Measurements from ENCODE around the gene ZNF213. TPM values are rescaled to one million over a fixed set of nuclear protein-coding genes. Genes with fewer than 3 reads are reported as not detected.

The ZNF213 gene
- total RNA-seq, 2 experiments from 2014 or later: 6.1 to 7.5 TPM

- ChIA-PET POLR2A (interaction anchor here (0.7 to 1.4 kb wide), 3 partner anchors 14 to 59 kb away, joined by 3 to 4 read pairs (median 3); no protein-coding TSS in a partner anchor), CTCF (interaction anchor here (1.2 kb wide), 2 partner anchors 8 to 38 kb away, joined by 3 to 5 read pairs; no protein-coding TSS in a partner anchor)
- H3K36me3 Mint-ChIP-seq (ENCODE audit: low read depth): no peaks in the 10 kb centered on the region
- no peak for TF ChIP-seq CTCF (IDR thresholded peaks at IDR 0.05)
- H3K4me3 Mint-ChIP-seq: no peak overlapping the region
- H3K27me3 Mint-ChIP-seq: no peaks in the 10 kb centered on the region
- no peaks in the 10 kb centered on the region for H3K9me3 Mint-ChIP-seq
- DNase-seq (no peak), ATAC-seq (no peak)
- H3K27ac Mint-ChIP-seq: no peak overlapping the region
- intact Hi-C loops (cut with micrococcal nuclease): loop anchor here (5.0 kb wide), 1 partner anchor 36 kb away; no protein-coding TSS in a partner anchor
- peaks cover 36% of the 10 kb centered on the region for H3K4me1 Mint-ChIP-seq (ENCODE audit: low read depth)
These were observed 43.3 kb upstream of the ZNF213 start for GRCh38 chr16:3091551-3091950.

GRCh38 chr16:3092501-3092941, 42.3 kb upstream of the ZNF213 start:
- no peaks in the 10 kb centered on the region for H3K9me3 Mint-ChIP-seq
- no peaks in the 10 kb centered on the region for H3K36me3 Mint-ChIP-seq (ENCODE audit: low read depth)
- H3K27ac Mint-ChIP-seq: no peak overlapping the region
- intact Hi-C loops (cut with micrococcal nuclease): loop anchor here (5.0 kb wide), 1 partner anchor 35 kb away; no protein-coding TSS in a partner anchor
- ATAC-seq (no peak), DNase-seq (no peak)
- H3K27me3 Mint-ChIP-seq: no peaks in the 10 kb centered on the region
- CTCF ChIA-PET: interaction anchor here (1.3 to 23.9 kb wide), 3 partner anchors 34 to 64 kb away, joined by 3 to 376 read pairs (median 12); partner anchors contain the start of gene ZNF213
- no peak for TF ChIP-seq CTCF (IDR thresholded peaks at IDR 0.05)
- no peak overlapping the region for H3K4me3 Mint-ChIP-seq
- POLR2A ChIA-PET: interaction anchor here (0.9 kb wide), 1 partner anchor 16 kb away, joined by 3 read pairs; no protein-coding TSS in a partner anchor
- H3K4me1 Mint-ChIP-seq (ENCODE audit: low read depth): peaks cover 35% of the 10 kb centered on the region

- POLR2A ChIA-PET: interaction anchor here (1.0 kb wide), 1 partner anchor 19 kb away, joined by 5 read pairs; no protein-coding TSS in a partner anchor
- TF ChIP-seq CTCF (IDR thresholded peaks at IDR 0.05): peak; percentile 79
- H3K9me3 Mint-ChIP-seq: no peaks in the 10 kb centered on the region
- ATAC-seq (peak; percentile 53), DNase-seq (peak; percentile 78)
- intact Hi-C loops (cut with micrococcal nuclease): loop anchor here (5.0 kb wide), 1 partner anchor 33 kb away; no protein-coding TSS in a partner anchor
- H3K27ac Mint-ChIP-seq: peak overlapping the region; percentile 75
- H3K27me3 Mint-ChIP-seq: no peaks in the 10 kb centered on the region
- H3K4me1 Mint-ChIP-seq (ENCODE audit: low read depth): peaks cover 31% of the 10 kb centered on the region
- H3K4me3 Mint-ChIP-seq: no peak overlapping the region
- H3K36me3 Mint-ChIP-seq (ENCODE audit: low read depth): no peaks in the 10 kb centered on the region
- CTCF ChIA-PET: interaction anchor here (0.7 to 23.9 kb wide), 10 partner anchors 7 to 64 kb away, joined by 3 to 376 read pairs (median 3); partner anchors contain the start of gene ZNF213
These were observed 40.4 kb upstream of the ZNF213 start for GRCh38 chr16:3094289-3095027.

GRCh38 chr16:3095869-3096268, 39.0 kb upstream of the ZNF213 start:
- peak; percentile 72 for ATAC-seq
- no peaks in the 10 kb centered on the region for H3K9me3 Mint-ChIP-seq
- H3K36me3 Mint-ChIP-seq (ENCODE audit: low read depth): no peaks in the 10 kb centered on the region
- H3K27me3 Mint-ChIP-seq: no peaks in the 10 kb centered on the region
- ChIA-PET CTCF (interaction anchor here (0.9 to 23.9 kb wide), 12 partner anchors 8 to 68 kb away, joined by 3 to 376 read pairs (median 6); partner anchors contain the start of genes ZNF205 and ZNF213), POLR2A (interaction anchor here (0.6 to 1.6 kb wide), 5 partner anchors 8 to 39 kb away, joined by 3 to 5 read pairs (median 3); partner anchors contain the start of gene ZNF213)
- intact Hi-C loops (cut with micrococcal nuclease): no loop called here
- peak; percentile 43 for TF ChIP-seq CTCF (IDR thresholded peaks at IDR 0.05)
- H3K4me3 Mint-ChIP-seq: no peak overlapping the region
- peak overlapping the region; percentile 67 for H3K27ac Mint-ChIP-seq
- DNase-seq: peak; percentile 81
- peaks cover 35% of the 10 kb centered on the region for H3K4me1 Mint-ChIP-seq (ENCODE audit: low read depth)

Measured in activated CD8-positive, alpha-beta T cell treated with anti-CD3 and anti-CD28 coated beads for 36 hours (primary cell).